GM19395 (cell line): Measurements from ENCODE around the gene PDRG1.
"Not testable (repeated sequence)": the region's sequence is repeated elsewhere in the genome, so short reads cannot be mapped to it uniquely, and the experiment has no call there.

Experiments
- ATAC-seq: cut with Tn5 transposase; IDR thresholded peaks from one replicate; pipeline ENCODE4 v1.9.1; 2021; ENCODE audit warnings: mild to moderate bottlenecking, moderate library complexity; ENCODE audit not compliant: unreplicated experiment

PDRG1 gene

DNA sequence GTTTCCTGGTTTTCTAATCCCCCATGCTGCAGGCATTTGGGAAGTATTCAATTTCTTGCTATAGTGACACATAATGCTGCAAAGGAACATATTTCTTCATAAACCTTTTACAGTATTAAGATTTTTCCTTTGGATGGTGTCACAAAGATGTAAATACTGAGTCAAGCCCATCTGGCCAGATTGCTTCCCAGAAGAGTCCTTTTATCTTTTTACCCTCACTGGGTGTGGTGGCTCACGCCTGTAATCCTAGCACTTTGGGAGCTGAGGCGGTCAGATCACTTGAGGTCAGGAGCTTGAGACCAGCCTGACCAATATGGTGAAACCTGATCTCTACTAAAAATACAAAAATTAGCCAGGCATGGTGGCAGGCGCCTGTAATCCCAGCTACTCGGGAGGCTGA lies 22.2 kb downstream of the PDRG1 start:
- not testable (repeated sequence) for ATAC-seq

DNA sequence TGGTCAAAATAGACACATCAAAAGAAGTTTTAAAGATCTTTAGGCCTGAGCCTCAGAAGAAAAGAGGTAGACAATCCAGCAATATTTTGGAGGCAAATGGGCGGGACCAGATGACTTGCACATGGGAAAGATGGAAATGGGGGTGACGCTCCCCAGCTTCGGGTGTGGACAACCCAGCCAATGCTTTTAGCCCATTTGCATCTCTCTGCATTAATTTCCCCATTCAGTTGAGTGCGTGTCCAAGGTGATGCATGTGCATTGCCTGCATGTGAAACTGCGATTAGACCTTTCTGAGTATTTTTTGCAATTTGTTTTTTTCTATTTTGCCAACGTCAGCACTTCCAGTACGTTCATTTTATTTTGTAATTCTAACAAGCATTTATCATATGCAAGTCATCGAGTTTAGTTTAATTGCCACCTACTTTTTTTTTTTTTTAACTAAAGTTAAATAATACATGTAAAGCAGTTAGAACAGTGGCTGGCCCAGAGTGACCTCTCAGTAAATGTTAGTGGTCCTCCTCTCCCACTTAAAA lies 24.2 kb downstream of the PDRG1 start:
- ATAC-seq: no peak

DNA sequence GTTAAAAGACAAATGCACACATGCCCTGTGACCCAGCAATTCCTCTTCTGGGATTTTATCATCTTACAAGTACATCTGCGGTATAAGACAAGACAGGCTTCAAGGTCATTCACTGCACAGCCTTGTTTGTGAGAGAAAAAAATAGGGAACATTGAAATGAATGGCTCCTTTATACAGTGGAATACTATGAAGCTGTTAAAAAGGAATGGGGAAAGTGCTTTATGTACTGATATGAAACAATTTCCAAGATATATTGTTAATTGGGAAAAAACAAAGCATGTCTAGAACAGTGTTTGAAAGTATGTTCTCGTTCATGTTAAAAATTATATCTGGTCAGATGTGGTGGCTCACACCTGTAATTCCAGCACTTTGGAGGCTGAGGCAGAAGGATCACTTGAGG lies 25.4 kb downstream of the PDRG1 start:
- ATAC-seq: no peak

DNA sequence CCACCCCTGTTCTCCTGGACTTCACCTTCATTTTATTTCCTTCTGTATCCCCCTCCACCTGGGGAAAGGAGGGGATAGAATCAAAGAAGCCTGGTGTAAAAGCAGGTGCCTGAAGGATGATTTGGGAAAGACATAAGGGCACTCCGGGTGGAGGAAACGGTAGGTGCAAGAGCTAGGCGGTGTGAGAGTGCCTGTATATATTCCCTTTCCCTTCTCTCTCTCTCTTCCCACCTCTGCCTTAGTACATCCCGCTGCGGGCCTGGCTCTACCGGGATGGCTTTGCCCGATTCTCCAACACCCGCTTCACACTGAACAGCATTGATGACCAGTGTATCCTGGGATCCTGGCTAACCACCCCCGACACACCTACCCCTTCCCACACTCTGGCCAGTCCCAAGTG lies 26.2 kb downstream of the PDRG1 start:
- no peak for ATAC-seq

DNA sequence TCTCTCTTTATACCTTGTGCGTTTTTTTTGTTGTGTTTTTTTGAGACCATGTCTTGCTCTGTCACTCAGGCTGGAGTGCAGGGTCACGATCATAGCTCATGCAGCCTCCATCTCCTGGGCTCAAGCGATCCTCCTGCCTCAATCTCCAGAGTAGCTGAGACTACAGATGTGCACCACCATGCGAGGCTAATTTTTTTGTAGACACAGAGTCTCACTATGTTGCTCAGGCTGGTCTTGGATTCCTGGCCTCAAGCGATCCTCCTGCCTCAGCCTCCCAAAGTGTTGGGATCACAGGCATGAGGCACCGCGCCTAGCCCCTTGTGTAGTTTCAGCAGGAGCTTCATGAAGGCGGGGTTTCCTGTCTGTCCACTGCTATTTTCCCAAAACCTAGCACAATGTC lies 27.3 kb downstream of the PDRG1 start:
- ATAC-seq: no peak

DNA sequence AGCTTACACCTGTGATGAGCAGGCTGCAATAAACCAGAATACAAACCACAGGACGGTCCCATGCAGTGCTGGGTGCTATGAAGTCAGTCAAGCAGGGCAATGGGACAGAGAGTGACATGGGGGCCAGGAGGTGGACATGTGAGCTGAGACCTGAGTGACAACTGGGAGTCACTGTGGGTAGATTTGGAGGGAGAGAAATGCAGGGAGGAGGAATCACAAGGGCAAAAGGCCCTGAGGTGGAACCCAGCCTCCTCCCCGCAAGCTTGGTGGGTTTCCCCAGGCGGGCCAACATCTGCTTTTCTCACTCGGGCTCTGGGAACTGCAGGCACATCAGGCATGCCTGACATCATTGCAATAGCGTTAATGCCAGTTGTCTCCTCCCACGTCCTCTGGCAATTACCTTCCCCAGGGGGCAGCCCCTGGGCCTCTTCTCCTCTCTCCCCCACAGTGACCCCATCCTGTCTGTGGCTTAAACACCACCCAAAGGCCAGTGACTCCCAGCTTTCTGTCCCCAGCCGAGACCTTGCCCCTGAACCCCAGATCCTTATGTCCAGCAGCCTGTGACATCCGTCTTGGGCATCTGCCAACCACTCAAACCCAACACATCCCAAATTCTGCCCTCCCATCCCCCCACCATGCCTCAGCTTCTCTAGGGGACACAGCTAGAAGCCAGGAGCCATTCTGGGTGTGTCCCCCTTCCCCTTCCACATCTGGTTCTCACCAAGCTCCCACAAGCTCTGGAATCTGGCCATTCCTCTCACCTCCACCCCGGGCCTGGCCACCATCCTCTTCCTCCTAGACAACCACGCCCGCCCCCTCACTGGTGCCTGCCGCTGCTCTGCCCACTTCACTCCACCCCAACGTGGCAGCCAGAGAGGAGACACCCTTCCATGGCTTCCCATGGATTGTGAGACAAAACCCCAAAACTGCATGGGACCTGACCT lies 28.2 kb downstream of the PDRG1 start:
- peak; percentile 62 for ATAC-seq

DNA sequence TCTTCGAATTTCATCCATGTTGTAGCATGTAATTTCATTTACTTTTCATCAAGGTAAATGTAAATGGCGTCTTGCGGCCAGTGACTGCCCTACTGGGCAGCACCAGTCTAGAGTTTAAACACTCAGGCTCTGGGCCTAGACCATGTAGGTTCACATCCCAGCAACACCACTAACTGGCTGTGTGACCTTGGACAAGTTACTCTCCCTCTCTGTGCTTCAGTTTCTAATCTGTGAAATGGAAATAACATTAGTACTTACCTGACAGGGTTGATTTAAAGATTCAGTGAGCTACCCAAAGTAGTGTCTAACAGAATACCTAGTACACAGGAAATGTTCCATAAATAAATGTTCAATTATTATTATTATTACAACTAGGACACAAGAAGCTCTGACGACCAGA lies 29.3 kb downstream of the PDRG1 start:
- ATAC-seq: no peak

DNA sequence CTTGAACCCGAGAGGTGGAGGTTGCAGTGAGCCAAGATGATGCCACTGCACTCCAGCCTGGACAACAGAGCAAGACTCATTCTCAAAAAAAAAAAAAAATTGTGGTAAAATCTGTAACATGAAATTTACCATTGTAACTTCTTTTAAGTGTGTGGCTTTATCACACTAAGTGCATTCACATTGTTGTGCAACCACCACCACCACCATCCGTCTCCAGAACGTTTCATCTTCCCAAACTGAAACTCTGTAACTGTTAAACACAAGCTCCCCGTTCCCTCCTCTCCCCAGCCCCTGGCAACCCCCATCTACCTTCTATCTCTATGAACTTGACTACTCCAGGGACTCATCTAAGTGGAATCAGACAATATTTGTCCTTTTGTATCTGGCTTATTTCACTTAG lies 29.7 kb downstream of the PDRG1 start:
- no peak for ATAC-seq

DNA sequence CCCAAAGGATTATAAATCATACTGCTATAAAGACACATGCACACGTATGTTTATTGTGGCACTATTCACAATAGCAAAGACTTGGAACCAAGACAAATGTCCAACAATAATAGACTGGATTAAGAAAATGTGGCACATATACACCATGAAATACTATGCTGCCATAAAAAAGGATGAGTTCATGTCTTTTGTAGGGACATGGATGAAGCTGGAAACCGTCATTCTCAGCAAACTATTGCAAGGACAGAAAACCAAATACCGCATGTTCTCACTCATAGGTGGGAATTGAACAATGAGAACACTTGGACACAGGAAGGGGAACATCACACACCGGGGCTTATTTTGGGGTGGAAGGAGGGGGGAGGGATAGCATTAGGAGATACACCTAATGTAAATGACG lies 30.4 kb downstream of the PDRG1 start:
- ATAC-seq: not testable (repeated sequence)

DNA sequence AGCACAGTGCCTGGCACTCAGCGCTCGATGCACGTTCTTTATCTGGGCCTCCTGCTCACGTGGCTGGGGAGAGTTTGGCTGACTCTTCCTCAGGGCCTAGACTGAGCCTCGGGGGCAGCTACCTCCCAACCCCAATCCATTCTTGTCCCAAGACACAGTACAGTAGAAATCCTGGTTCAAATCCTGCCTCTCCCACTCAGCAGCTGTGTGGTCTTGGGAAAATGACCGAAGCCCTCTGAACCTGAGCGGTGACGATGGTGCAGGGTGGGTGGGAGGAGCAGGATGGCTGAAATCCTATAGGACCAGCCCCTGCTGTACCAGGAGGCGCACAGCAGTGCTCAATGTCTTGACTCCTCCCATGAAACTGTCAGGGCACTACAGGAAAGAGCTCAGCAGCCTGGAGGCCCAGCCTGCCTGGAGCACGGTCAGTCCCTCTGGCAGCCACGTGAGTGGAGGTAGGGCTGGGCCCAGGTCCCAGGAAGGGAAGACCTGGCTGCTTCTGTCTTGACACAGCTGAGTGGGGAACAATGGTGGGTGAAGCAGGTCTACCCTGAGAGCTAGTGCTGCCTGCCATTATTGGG lies 31.5 kb downstream of the PDRG1 start:
- ATAC-seq: no peak

DNA sequence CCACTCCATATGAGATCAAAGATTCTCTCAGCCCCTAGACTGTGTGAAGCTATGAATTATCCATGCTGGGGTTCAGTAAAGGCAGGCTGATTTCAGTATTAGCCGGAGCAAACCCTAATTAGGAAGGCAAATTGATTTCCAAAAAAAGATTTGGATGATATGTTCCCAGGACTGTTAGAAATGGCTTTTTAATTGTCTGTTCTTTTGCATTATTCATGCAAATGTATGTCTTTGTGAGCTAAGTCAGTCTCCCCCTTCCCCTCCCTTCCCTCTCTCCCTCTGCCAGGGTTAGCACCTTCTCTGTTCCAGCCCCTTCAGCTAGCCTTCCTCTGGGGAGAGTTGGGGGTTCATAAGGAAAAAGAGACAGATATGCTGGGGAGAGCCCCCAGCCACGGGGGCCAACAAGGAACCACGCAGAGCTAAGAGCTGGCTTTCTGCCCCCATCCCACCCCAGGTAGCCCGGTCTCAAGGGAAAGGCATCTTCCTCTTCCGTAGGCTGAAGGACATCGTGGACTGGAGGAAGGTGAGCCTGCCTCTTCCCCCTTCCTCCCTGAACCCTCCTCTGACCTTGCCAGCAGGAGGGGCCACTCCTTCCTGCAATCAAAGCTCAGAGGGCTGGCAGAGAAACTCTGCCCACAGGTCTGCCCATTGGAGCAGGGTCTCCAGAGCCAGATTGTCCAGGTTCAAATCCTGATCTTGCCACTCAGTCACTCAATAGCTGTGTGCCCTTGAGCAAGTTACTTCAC lies 32.3 kb downstream of the PDRG1 start:
- ATAC-seq: no peak

DNA sequence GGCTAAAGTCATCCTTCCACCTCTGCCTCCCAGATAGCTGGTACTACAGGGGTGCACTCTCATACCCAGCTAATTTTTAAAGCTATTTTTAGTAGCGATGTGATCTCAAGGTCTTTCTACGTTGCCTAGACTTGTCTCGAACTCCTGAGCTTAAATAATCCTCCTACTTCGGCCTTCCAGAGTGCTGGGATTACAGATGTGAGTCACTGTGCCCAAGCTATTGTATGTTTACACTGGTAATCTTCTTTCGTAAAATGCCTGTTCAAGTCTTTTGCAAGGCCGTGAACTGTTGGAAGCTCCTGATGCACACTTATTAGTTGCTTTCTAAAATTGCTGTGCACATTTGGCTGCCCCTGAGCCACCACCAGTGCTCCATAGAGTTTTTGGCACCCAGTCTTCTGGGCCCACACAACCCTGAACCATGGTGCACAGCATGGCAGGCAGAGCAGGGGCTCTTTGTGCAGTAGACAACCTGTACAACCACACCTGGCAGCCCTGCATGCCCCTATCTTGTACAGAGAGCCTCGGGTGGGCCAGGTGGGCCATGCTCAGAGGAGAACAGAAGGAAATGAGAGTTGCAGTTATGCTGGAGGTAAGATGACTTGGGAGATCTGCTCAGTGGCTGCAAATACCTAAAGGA lies 33.3 kb downstream of the PDRG1 start:
- no peak for ATAC-seq

DNA sequence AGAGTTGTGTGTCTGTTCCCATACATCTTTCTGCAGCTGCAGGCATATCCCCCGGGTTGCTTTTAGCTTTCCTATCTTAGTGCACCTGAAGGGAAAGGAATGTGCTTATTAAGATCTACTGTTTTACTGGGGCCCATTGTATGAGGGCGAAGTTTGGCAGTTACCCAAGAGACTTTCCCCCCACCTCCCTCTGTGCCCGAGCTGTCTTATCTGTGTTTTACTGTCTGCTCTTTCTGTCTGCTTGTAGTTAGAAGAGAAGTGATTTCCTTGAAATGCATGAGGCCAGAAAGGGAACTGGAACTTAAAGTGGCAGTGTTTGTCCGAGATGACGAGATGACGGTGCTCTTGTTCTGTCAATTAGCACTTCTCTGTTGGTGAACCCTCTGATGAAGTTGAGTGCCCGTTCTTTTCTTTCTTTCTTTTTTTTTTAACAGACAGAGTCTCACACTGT lies 33.9 kb downstream of the PDRG1 start:
- not testable (repeated sequence) for ATAC-seq

DNA sequence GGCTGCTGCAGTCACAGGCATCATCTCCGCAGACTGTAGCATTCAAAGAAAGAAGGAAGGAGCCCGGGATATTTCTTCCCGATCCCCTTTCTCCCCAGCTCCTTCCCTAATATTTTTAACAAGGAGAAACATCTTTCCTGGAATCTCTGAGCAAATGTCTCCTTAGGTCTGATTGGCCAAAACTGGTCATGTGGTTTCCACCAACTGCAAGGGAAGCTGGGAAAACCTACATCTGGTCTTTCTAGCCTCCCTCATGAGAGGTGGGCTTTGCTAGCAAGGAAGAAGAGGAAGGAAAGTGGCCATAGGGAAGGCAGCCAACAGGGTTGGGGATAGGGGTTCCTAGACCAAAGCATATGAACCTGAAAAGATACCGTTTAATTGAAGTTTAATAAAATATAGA lies 35.1 kb downstream of the PDRG1 start:
- no peak for ATAC-seq

DNA sequence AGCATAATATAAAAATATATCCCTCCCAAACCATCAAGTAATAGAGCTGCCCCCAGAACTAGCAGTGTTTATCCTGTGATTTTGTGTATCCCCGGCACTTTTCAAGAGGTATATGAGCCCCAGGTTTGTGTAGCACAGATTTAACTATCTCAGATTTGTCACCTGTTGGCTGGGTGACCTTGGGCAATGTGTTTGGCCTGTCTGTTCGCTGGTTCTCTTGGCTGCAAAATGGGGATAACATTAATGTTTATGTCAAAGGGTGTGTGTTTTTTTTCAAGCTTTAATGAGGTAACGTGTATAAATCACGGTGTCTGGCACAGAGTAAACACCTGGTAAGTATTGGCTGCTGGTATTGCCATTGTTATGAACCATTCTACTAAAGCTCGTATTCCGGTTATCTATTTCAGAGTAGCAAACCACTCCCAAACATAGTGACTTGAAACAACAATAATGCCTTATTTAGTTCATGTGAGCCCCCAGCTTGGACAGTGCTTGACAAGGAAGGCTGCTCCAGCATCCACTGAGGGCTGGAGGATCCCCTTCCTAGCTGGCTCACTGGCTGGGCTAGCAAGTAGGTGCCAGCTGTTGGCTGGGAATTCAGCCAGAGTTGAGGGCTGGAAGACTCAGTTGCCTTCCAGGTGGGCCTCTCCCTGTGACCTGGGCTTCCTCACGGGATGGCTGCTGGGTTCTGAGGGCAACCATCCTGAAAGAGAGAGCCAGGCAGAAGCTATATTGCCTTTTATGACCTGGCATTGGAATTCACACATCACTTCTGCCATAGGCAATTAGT lies 36.2 kb downstream of the PDRG1 start:
- ATAC-seq: no peak

DNA sequence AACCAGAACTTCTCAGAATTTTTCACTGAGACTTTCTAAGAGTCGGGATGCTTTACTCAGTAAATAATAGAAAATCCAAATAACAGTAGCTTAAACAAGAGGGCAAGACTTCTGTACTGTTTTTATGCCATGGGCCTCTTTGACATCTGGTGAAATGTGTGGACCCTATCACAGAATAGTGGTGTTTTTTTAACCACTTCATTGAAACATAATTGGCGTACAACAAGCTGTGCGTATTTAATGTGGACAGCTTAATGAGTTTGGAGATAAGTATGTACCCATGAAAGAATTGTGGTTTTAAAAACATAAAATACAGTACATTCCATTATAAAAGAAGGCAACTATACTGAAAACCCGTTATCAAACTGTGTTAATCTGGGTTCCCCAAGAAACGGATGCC lies 37.7 kb downstream of the PDRG1 start:
- no peak for ATAC-seq

DNA sequence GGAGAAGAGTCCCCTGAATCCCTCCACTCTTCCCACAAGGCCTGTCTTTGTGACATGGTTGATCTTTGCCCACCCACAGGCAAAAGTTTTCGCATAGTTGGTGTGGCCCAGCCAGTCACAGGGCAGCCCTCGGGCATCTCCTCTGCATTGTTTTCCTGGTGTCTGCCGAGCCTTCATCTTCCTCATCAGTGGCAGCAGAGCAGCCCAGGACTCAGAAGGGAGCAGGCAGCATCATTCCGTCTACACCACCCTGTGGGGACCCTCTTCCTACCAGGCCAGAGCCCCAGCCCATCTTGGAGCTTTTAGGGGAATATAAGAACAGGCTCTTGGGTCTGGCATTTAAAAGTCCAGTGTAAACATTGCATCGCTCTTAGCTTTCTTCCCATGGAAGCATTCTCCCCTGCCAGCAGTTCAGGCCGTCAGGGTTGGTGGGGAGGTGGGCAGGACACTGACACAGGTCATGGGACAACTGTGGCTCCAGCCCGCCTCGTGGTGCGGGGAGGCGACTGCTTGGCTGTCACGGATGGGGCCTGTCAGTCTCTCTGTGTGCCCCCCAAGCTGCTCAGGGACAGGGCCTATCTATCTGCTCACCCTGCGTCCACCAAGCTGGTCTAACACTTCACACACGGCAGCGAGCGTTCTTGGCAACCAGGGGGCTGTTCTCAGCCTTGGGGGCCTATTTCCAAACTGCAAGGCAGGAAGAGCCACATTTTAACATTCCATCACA lies 38.3 kb downstream of the PDRG1 start:
- no peak for ATAC-seq

DNA sequence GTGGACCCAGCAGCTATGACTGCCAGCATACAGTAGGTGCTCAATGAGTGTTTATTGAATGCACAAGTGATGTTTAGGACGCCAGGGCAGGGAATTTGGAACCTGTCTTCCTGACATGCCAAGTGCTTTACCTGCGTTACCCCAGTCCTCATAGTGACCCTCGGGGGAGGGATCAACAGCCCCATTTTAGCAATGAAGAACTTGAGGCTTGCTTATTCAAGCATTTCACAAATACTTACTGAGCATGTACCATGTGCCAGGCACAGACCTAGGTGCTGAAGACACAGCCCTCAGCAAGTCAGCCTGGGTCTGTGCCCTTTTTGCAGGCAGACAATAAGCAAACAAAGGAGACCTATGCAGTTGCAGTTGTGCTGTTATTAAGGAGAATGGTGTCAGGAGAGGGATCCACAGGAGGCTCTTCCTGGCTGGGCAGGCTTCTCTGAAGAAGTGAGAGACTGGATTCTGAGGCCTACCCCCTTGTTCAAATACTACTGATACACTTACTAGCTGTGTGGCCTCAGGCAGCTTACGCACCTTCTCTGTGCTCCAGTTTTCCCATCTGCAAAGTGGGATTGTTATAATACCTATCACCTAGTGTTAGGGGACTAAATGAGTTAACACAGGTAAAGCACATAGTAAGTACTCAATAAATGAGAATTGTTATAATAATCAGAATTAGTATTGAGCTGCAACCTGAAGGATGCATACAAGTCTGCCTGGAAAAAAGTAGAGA lies 41.6 kb downstream of the PDRG1 start:
- no peak for ATAC-seq
